GM21526 (cell line): Measurements from ENCODE around the gene SLC8B1.
A peak's percentile ranks its signal among the peaks of the same experiment; 100 is the strongest.

Experiments used
- ATAC-seq: cut with Tn5 transposase; IDR thresholded peaks from one replicate; pipeline ENCODE4 v1.9.1; 2021; ENCODE audit warnings: moderate library complexity; ENCODE audit not compliant: unreplicated experiment, low FRiP score

SLC8B1 gene

DNA sequence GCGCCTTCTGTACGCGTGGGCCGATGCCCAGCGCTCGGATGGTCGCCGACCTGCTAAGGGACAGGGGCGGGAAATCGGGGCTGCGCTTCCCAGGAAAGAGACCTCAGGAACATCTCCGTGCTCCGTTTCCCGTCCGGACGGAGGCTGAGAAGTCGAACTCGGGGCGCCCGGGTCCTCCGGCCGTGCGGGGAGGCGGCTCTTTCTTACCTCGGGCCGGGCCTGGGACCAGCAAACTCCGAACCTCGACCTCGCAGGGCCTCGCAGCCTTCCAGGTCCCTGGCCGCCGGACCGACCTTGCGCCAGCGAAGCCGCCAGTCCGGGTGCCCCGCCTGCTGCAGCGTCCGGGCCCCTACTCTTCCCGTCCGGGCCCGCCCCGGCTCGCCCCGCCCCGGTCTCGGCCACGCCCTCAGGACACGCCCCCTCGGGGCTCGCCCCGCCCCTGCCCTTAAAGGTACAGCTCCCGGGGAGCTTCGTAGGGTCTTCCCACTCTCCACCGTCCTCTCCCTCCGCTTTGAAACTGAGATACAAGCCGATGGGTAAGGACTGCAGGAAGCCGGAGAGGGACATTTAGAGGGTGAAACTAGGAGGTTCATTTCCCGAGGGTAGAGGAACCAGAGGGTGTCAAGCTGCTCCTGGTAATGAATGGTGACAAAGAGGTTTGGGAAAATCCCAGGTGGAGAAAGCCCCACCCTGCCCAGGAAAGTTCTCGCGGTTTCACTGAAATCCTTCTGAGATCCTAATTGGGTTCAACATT lies at the start of gene SLC8B1:
Gene SLC8B1 (minus strand): TSS at position 324 of the 754 bp plus-strand sequence. CDS start 2,231 bp downstream, outside the sequence.
- ATAC-seq: peak; percentile 91

GRCh38 chr12:113382206-113382605 lies 47.3 kb upstream of the SLC8B1 start:
- no peak for ATAC-seq

DNA sequence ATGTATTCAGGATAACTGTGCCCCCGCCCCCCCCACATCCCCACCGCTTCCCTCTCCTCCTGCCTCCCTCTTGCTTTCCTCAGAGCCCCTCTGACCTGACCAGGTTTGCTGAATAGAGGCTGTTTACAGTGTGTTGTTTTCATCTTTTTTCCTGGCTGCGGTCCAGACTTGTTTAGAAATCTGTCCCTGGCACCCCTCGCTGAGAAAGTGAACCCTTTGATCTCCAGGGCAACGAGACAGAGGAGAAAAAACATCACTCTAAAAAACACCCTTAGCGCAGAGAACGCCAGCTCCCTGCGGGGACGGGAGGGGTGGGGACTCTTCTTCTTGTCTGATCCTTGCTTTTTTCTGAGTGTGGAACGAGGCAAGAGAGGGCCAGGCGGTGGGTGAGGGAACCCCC lies 46.3 kb upstream of the SLC8B1 start:
- no peak for ATAC-seq

GRCh38 chr12:113378291-113378690 lies 43.4 kb upstream of the SLC8B1 start:
- ATAC-seq: no peak

DNA sequence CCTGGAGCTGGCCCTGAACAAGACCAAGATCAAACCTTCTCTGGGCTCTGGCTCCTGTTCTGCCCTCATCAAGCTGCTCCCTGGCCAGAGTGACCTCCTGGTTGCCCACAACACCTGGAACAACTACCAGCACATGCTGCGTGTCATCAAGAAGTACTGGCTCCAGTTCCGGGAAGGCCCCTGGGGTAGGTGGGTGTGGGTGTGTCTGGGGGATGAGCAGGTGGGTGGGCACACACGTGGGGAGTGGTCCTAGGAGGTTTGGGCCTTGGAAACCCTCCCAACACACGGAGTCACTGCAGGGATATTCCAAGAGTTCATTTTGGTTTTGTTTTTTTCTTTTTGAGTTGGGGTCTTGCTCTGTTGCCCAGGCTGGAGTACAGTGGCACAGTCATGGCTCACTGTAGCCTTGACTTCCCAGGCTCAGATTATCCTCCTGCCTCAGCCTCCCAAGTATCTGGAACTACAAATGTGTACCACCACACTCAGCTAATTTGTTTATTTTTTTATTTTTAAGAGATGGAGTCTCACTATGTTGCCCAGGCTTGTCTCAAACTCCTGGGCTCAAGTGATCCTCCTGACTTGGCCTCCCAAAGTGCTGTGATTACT lies 40.0 kb upstream of the SLC8B1 start:
- ATAC-seq: no peak

DNA sequence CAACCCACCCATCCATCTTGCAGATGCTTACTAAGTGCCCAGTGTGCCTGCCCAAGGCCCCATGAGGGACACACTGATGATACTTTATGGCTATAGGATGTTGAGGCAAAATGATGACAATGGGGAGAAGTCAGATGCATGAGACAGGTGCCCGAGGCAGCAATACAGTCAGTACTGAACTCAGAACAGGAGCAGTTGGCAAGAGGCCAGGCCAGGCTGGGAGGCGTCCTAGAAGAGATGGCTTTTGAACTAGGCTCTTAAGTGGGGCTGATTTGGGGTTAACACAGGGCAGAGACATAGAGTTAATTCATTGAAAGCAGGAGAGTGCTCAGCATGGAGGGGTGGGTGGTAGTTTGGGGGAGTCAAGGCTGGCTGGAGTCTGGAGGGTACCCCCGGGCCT lies 39.1 kb upstream of the SLC8B1 start:
- no peak for ATAC-seq

DNA sequence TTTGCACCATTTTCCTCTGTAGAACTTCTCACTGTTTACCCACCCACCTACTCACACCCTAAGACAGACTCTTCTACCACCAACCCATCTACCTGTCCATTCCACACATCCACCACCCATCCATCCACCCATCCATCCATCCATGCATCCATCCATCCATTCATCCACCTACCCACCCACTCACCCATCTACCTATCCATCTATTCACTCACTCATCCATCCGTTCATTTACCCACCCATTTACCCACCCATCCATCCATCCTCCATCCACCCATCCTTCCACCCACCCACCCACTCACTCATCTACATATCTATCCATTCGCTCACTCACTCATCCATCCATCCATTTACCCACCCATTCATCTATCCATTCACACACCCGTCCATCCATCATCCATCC lies 38.5 kb upstream of the SLC8B1 start:
- ATAC-seq: no peak

GRCh38 chr12:113372371-113372770 lies 37.5 kb upstream of the SLC8B1 start:
- ATAC-seq: no peak

- no peak for ATAC-seq
These were observed 36.9 kb upstream of the SLC8B1 start for GRCh38 chr12:113371808-113372207.

DNA sequence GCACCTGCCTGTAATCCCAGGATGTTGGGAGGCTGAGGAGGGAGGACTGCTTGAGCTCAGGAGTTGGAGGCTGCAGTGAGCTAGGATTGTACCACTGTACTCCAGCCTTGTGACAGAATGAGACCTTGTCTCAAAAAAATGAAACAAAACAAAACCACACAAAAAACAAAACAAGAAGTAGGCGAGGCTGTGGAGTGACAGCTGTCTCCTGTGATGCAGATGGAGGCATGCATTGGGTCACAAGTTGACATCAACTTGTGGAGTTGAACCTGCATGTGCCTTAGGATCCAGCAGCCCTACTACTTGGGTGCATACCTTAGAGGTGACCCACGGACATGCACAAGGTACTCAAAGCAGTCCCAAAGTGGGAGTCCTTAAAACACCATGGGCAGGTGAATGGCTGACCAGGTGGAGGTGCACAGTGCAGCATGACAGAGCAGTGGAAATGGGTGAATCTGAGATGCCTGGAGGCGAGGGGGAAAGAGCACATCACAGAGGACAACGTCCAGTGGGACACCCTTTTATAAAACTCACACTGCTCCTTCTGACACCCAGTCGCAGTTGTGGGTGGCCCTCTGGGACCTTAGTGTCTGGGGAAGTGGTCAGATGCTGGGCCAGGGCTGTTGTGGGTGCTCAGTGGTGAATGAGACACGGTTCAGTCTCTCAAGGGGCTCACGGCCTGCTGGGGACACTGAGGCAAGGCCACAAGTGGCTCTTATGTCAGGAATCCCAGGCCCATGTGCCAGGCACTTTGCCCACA lies 36.2 kb upstream of the SLC8B1 start:
- ATAC-seq: no peak

DNA sequence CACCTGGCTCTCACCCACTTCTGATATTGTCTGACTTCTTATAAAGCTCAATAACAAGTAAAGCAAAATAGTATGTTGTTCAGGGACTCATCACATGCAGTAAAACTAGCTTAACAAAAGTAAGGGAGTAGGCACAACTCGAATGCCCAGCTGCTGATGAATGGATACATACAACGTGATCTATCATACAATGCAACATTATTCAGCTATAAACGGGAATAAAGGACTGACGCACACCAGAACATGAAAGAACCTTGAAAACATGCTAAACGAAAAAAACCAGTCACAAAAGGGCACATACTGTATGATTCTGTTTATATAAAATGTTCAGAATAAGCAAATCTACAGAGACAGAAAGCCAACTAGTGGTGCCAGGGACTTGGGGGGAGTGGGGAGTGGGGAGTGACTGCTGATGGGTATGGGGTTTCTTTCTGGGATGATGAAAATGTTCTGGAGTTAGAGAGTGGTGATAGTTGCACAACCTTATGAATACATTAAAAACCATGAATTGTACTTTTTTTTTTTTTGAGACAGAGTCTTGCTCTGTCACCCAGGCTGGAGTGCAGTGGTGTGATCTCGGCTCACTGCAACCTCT lies 34.6 kb upstream of the SLC8B1 start:
- ATAC-seq: no peak

DNA sequence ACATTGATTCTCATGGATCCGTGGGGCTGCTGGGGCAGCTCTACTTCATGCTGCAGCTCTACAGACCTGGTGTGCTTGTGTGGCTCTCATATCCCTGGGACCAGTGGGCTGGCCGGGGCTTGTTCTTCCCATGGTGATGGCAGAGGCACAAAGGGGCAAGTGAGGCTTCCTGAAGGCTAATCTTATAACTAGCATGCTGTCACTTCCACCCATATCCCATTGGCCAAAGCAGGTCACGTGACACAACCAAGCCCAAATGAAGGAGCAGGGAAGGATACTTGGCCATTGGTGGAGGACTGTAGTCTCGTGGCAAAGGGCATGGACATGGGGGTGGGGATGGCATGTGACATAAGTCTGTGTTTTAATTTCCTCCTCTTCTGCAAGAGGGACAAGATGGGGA lies 33.4 kb upstream of the SLC8B1 start:
- ATAC-seq: no peak

GRCh38 chr12:113366827-113367226 lies 31.9 kb upstream of the SLC8B1 start:
- ATAC-seq: no peak

- no peak for ATAC-seq
These were observed 30.9 kb upstream of the SLC8B1 start for GRCh38 chr12:113365639-113366395.

DNA sequence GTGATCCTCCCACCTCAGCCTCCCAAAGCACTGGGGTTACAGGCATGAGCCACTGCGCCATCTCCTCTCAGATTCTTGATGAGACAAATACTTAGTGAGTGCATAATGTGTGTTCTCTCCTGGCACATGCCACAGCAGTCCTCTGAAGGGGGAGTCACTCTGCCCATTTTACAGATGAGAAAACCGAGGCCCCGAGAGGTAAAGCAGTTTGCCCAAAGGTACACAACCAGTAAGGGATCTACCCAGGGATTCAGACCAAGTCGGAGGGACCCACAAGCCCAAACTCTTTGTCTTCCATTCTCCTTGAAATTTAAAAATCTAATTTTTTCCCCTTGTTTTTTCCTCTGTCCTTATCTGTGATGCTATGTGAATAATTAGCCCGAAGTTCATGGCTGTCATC lies 29.8 kb upstream of the SLC8B1 start:
- ATAC-seq: no peak

GRCh38 chr12:113361574-113362370 lies 26.9 kb upstream of the SLC8B1 start:
- ATAC-seq: no peak

GRCh38 chr12:113359939-113360748 lies 25.2 kb upstream of the SLC8B1 start:
- ATAC-seq: no peak

DNA sequence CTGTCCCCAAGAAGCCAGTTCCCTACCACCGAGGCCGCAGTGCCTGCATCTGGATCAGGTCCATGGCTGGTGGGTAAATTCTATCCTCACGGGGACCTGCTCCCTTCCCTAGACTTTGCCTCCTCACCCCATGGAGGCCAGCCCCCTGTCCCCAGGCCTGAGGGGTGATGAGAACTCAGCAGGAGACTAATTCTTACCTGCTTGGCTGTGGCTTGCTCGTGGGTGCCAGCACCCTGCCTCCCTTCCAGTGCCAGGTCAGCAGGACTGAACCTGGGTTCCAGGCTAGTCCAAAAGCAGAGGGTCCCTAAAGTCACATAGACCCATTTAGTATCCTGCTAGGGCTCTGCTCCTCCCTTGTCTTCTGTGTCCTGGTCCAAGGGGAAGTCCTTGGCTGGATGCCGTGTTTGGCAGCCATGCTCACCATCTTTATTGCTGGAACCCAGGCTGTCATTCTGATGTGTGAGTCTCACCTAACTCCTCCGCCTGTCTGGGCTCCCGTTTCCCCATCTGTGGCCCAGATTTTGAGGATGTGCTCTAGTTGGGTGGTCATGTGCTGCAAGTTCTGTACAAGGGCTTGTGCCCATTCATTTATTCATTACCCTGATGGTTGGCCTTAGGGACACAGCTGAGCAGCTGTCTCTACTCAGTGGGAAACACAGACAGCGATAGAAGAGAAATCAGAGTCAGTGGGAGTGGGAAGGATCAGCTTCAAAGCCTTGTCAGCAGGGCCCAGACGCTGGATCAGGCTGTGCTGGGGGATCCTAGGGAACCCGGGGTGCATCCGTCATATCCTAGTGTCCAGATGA lies 24.4 kb upstream of the SLC8B1 start:
- no peak for ATAC-seq
